Lung microvascular endothelial cell (primary cell): Measurements from ENCODE around the gene CAMK1D. TPM values are rescaled to one million over a fixed set of nuclear protein-coding genes. Genes with fewer than 3 reads are reported as not detected.

Experiments
- DNase-seq, 2 donors: peaks; one replicate each; pipeline versions ENCODE4 v3.0.0 to v3.0.0-alpha.2; 2010; ENCODE audit warnings: low read depth in 2 of 2
- total RNA-seq: library from RNA; depleted of rRNA; stranded (reverse); fragments of >200 nt; gene quantifications from 2 replicates; pipeline ENCODE4 v1.2.1, GENCODE V29; 2014

Gene CAMK1D
- total RNA-seq, 1 donor from 2014 or later, result 1.4 TPM

GRCh38 chr10:12622016-12622415, 272.7 kb downstream of the CAMK1D start:
- no peak for DNase-seq

- no peak for DNase-seq
Observed at GRCh38 chr10:12622691-12623090, 273.3 kb downstream of the CAMK1D start.

DNA sequence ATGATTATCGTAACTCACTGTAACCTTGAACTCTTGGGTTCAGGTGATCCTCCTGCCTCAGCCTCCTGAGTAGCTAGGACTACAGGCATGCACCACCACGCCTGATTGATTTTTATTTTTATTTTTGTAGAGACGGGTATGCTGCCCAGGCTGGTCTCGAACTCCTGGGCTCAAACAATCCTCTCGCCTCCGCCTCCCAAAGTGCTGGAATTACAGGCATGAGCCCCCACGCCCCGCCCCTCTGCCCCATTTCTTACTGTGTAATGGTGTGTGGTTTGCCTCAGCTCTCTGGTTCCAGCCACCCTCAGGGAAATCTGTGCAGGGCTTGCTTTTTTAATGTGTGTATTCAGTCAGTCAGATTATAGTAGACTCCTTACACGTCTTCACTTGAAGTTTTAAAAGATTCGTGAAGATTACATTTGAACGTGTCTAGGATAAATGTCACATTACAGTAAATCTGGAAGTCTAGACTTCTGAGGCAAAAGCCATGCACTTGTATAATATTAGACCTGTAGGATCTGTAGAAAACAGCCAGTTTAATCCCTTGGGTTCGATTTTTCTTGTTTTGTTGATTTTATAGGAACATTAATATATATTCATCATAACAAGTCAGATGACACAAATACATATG, 276.2 kb downstream of the CAMK1D start:
- no peak for DNase-seq

GRCh38 chr10:12628153-12628552, 278.8 kb downstream of the CAMK1D start:
- DNase-seq, result no peak

GRCh38 chr10:12628964-12629766, 279.8 kb downstream of the CAMK1D start:
- DNase-seq, result no peak

DNA sequence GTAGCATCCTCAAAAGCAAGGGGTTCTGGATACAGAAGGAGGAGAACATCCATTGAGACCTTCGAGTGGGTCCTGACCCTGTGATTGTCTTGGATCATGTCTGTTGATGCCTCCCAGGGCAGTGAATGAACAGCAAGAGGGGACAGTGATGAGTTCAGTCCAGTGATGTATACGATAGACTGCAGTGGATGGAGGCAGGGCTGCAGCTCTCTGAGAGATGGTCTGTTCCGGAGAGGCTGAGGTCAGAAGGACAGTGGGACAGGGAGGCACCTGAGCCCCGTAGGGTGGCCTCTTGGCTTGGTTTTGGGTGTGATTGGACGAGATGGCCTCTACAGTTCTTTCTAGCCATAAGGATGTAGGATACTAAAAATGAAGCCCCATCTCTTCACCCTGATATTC, 280.4 kb downstream of the CAMK1D start:
- no peak for DNase-seq

DNA sequence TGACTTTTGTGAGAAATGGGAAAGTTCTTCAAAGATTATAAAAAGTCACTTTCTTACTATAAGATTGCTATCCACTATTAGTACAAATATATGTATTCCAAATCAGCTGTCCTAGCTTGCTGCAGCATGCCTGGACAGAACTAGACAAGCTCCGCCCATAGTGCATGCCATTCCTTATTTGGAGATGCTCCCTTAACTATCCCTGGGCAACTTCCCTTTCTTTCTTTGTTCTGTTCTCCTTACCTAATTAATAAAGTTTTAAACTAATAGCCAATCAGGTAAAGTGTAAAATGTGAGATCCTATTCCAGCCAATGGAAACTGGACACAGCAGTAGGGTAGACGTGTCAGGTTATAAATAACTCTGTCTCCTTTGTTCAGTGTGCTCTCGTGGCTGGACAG, 281.9 kb downstream of the CAMK1D start:
- DNase-seq, result peak in 1 of 2 donors; percentile 19

- no peak for DNase-seq
Observed at GRCh38 chr10:12631787-12632562, 282.6 kb downstream of the CAMK1D start.

DNA sequence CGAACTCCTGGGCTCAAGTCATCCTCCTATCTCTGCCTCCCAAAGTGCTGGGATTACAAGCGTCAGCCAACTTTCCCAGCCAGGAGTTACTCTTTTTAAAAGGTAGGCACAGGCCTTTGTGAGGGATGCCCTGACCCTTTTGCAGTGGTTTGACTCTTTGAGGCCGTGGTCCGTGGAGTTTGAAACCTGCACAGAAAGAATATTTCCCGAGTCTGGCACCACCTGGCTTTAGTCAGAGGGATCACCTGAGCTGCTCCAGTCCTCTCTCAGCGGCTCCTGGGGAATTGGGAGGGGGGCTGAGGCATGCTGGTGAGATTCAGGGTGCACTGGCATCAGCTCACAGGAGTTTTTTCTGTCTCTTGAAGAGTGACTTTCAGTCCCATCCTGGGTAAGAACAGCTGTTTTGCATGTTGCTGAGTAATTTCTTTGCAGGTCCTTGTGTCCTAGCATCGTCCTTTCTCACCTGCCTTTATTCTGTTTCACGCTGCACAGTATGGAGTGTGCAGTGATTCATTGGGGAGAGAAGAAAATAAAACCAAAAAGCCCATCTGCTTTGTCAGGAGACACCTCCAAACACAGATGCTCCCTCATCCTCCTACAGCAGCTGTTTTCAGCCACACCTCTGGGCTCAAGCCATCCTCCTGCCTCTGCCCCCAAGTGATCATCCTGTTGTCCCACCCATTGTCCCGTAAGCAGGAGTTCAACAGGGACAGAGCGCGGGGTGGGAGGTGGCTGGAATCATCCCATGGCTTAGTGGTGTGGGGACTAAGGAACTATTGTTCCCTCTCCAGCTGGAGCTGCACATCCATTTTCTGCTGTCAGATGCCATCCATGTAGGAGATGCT, 284.7 kb downstream of the CAMK1D start:
- DNase-seq, result no peak

DNA sequence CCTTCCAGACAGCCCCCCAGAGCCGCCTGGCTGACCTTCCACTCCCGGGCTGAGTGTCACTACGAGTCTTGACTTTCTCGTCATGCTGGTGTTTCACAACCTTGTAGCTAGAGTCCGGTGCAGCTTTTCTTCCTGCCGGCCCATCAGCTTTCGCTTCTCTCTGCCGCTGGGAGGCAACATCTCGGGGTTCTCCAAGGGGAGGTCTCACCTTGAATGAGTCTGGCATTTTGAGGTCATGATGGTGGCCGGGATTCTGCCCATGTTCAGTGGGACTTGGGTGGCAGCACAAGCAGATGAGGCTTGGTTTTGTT, 285.2 kb downstream of the CAMK1D start:
- no peak for DNase-seq

DNA sequence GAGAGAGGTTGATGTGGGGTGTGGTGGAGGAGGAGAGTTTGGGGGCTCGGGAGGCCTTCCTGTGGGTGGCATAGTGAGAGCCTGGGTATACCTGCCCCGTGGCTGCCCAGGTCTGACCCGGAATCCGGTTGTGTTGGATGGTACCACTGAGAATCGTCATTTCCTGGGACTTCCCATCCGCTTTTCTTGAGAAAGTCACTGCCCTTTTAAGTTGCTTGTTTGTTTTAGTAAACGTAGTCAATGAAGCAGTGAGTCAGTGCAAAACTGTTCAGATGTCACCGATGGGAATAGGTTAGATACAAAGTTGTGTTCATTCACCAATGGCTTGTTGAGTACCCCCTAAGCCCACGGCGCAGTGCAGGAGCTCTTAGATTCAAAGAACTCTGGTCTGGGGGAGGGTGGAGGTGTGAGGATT, 285.8 kb downstream of the CAMK1D start:
- peak in 1 of 2 donors; percentile 18 for DNase-seq

DNA sequence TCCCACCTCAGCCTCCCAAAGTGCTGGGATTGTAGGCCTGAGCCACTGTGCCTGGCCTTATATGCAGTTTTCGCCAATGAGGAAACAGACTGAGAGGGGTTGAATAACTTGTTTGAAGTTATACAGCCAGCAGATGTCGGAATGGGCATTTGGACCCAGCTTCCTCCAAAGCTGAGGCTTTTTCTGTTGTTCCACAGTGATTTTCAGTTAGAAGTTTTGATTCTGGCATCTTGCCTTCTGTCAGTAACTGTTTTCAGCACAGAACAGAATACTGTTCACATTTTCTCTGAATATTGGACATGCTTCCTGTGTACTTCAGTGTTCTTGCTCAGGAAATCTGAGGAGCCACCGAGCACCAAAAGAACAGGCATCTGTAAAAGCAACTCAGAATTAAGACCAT, 287.2 kb downstream of the CAMK1D start:
- no peak for DNase-seq

- no peak for DNase-seq
Observed at GRCh38 chr10:12637649-12638048, 288.3 kb downstream of the CAMK1D start.

DNA sequence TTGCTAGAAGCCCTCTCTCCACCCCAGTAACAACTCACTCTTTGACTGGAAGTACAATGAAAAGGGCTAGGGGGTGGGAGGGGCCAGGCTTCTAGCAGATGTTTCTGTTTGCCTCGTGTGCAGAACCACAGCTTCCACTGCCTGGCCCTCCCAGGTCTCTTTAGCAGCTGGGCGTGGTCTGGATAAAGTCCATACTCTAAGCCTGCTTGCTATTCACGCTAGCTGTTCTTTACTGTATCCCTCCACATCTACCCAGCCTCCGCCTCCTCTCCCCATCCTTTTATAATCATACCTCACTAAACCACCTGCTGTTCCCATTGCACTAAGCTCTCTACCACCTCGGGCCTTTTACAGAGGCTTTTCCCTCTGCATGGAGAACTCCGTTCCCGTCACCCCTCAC, 288.8 kb downstream of the CAMK1D start:
- DNase-seq, result no peak

- DNase-seq, result no peak
Observed at GRCh38 chr10:12638781-12639180, 289.4 kb downstream of the CAMK1D start.

DNA sequence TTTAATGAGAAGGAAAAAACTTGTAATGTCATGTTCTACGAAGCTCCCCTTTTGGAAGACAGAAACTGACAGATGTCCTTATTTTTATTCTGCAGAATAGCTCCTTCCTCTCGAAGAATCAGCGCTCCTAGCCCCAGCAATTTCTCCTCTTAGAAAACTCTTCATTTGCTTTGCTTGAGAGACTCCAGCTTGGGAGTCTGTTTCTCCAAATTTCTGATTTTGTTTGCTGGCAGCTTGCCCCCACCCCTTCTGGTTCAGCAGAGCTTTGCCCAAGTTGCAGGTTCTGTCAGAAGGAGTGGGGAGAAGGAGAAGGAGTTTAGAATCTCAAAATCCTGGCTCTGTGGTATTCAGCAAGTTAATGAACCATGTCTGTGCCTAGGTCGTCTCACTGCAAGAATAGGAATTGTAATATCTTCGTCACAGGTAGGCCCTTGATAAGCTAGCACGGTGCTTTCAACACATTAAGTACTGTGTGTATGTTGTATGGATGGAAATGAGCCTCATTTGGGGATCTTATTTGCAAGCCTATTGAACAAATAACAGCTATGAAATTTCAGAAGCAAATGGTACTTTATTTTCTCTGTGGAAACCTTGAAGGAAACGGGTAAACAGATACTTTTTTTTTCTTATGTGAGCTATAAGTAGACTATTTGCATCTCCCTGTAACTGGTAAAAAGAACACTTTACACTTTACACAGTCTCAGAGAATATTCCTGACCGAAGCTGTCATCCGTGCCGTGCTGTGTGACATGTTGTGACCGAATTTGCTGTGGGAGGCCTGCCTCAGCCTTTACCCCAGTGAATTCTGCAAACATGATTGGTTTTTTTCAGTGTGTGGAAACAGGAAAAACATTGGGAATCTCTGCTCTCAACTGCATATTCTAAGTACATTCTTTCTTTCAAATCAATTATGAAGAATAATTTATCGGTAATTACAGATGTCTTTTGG, 290.9 kb downstream of the CAMK1D start:
- DNase-seq, result no peak

- no peak for DNase-seq
Observed at GRCh38 chr10:12642036-12642435, 292.7 kb downstream of the CAMK1D start.

- no peak for DNase-seq
Observed at GRCh38 chr10:12643279-12643678, 293.9 kb downstream of the CAMK1D start.

- DNase-seq, result no peak
Observed at GRCh38 chr10:12644380-12645144, 295.2 kb downstream of the CAMK1D start.

- DNase-seq, result no peak
Observed at GRCh38 chr10:12645449-12645848, 296.1 kb downstream of the CAMK1D start.
